B cell (primary cell): ENCODE data around the gene CABLES2. TPM values are rescaled to one million over a fixed set of nuclear protein-coding genes. Genes with fewer than 3 reads are reported as not detected.

Experiments used
- ATAC-seq: fragments of 200-7000 bp; cut with Tn5 transposase; one replicate; pipeline ENCODE4 v1.10.0; 2021; ENCODE audit warnings: low read depth, mild to moderate bottlenecking, moderate number of reproducible peaks, moderate library complexity
- CTCF ChIA-PET: fragments of 350-600 bp; sonication (Branson Sonifier 250); formaldehyde crosslinking; loops from one replicate; lab custom pipeline; 2021; ENCODE audit warnings: antibody characterized with exemption, inconsistent platforms; lab: Charles Lee
- POLR2A ChIA-PET: fragments of 350-600 bp; sonication (Branson Sonifier 250); formaldehyde crosslinking; loops from one replicate; lab custom pipeline; 2021; ENCODE audit warnings: antibody characterized with exemption; lab: Charles Lee
- DNase-seq: peaks from one replicate; pipeline ENCODE4 v3.0.0; 2013
- H2AFZ ChIP-seq: 2 replicates; pipeline ENCODE4 v1.6.1; 2012; ENCODE audit warnings: mild to moderate bottlenecking, low read depth, low read length; ENCODE audit not compliant: insufficient read depth, poor library complexity, severe bottlenecking
- H3K27ac ChIP-seq, 2 donors: 1 replicate in 1 of 2; 2 replicates in 1 of 2; pipeline ENCODE4 v1.5.1; 2012 to 2013; ENCODE audit warnings: low read length in 2 of 2, mild to moderate bottlenecking in 2 of 2, moderate library complexity in 1 of 2
- H3K27me3 ChIP-seq, 4 experiments: fragments of 200-600 bp in 1 of 4; sonication (generic) in 1 of 4; replicated peaks in 1 of 4; 1 replicate in 2 of 4; 2 replicates in 2 of 4; pipeline versions ENCODE4 v1.6.1 to v1.7.0; 2013 to 2016; ENCODE audit warnings: low read length in 3 of 4, mild to moderate bottlenecking in 2 of 4, mixed read lengths in 1 of 4, moderate library complexity in 1 of 4; ENCODE audit not compliant: insufficient read depth in 4 of 4, control insufficient read depth in 3 of 4; ENCODE audit errors: control extremely low read depth in 1 of 4
- H3K36me3 ChIP-seq, 2 experiments: replicated peaks in 1 of 2; 1 replicate in 1 of 2; 2 replicates in 1 of 2; pipeline versions ENCODE4 v1.6.1 to v1.7.1; 2013; ENCODE audit warnings: low read length in 1 of 2; ENCODE audit not compliant: insufficient read depth in 2 of 2, control insufficient read depth in 1 of 2; ENCODE audit errors: control extremely low read depth in 1 of 2, extremely low read depth in 1 of 2
- H3K4me1 ChIP-seq, 2 donors: fragments of 200-600 bp in 1 of 2; sonication (generic) in 1 of 2; 1 replicate in 1 of 2; 2 replicates in 1 of 2; pipeline versions ENCODE4 v1.5.1 to v1.6.1; 2013 to 2017; ENCODE audit warnings: low read length in 2 of 2; ENCODE audit not compliant: control insufficient read depth in 2 of 2, insufficient read depth in 2 of 2
- H3K4me2 ChIP-seq: replicated peaks from 2 replicates; pipeline ENCODE3; 2012; ENCODE audit warnings: mild to moderate bottlenecking, low read depth, low read length; ENCODE audit not compliant: poor library complexity, severe bottlenecking
- H3K4me3 ChIP-seq, 5 experiments: fragments of 200-600 bp in 1 of 5; sonication (generic) in 1 of 5; 1 replicate in 3 of 5; 2 replicates in 2 of 5; pipeline versions ENCODE4 v1.5.1 to v1.7.0; 2011 to 2016; ENCODE audit warnings: low read length in 4 of 5, mild to moderate bottlenecking in 4 of 5, low read depth in 2 of 5, control low read depth in 1 of 5, moderate library complexity in 1 of 5; ENCODE audit not compliant: insufficient read depth in 1 of 5; ENCODE audit errors: control extremely low read depth in 1 of 5, extremely low read depth in 1 of 5
- H3K79me2 ChIP-seq: fragments of 200-600 bp; sonication (generic); one replicate; pipeline ENCODE4 v1.6.0; 2016; ENCODE audit warnings: low read length; ENCODE audit not compliant: control insufficient read depth, insufficient read depth
- H3K9ac ChIP-seq: fragments of 200-600 bp; sonication (generic); 2 replicates; pipeline ENCODE4 v1.6.1; 2017; ENCODE audit warnings: mild to moderate bottlenecking, low read length, moderate library complexity
- H3K9me3 ChIP-seq, 3 donors: one replicate each; pipeline versions ENCODE4 v1.6.1 to v1.7.1; 2013; ENCODE audit warnings: low read length in 2 of 3; ENCODE audit not compliant: control insufficient read depth in 2 of 3, insufficient read depth in 1 of 3; ENCODE audit errors: control extremely low read depth in 1 of 3
- H4K20me1 ChIP-seq: 2 replicates; pipeline ENCODE4 v1.6.0; 2012; ENCODE audit warnings: mild to moderate bottlenecking, low read length; ENCODE audit not compliant: insufficient read depth, control insufficient read depth, poor library complexity, severe bottlenecking
- H3K27ac Mint-ChIP-seq: one replicate; pipeline ENCODE4 v1.8.0; 2021; ENCODE audit warnings: mixed read lengths
- H3K27me3 Mint-ChIP-seq: one replicate; pipeline ENCODE4 v1.8.0; 2021; ENCODE audit warnings: mixed read lengths
- H3K4me1 Mint-ChIP-seq: one replicate; pipeline ENCODE4 v1.8.0; 2021; ENCODE audit warnings: mixed read lengths
- H3K4me3 Mint-ChIP-seq: one replicate; pipeline ENCODE4 v1.8.0; 2021; ENCODE audit warnings: mixed read lengths
- H3K9me3 Mint-ChIP-seq: one replicate; pipeline ENCODE4 v1.8.0; 2022; ENCODE audit warnings: mixed read lengths; ENCODE audit not compliant: insufficient read depth
- CTCF ChIP-seq: fragments of 200-600 bp; IDR thresholded peaks from one replicate; pipeline ENCODE4 v1.8.0; 2022; ENCODE audit warnings: antibody characterized with exemption, mild to moderate bottlenecking
- EZH2 ChIP-seq: IDR thresholded peaks from 2 replicates; pipeline ENCODE4 v1.6.1; 2012; ENCODE audit warnings: borderline replicate concordance, low read depth, mild to moderate bottlenecking, moderate library complexity, low read length; ENCODE audit not compliant: insufficient read depth, poor library complexity, severe bottlenecking
- WGBS: methylation state at CpG from one replicate; pipeline ENCODE4 v1.1.5; 2013; ENCODE audit warnings: missing lambda C conversion rate; ENCODE audit not compliant: insufficient coverage; 5-methylcytosine and 5-hydroxymethylcytosine counted together
- intact Hi-C: fragments of 100-400 bp; cut with micrococcal nuclease; formaldehyde crosslinking; loops from one replicate; pipeline ENCODE4 v1.10.0; 2022
- polyA plus RNA-seq: library from polyadenylated mRNA; depleted of rRNA; stranded (reverse); fragments of >200 nt; gene quantifications from 2 replicates; pipeline ENCODE4 v1.2.3, GENCODE V29; 2012
- total RNA-seq, 2 donors: library from RNA; stranded (reverse); fragments of 120-200 nt in 1 of 2; gene quantifications; 1 replicate in 1 of 2; 2 replicates in 1 of 2; pipeline versions ENCODE4 v1.2.3 to v1.2.4, GENCODE V29; 2013 to 2022

The CABLES2 gene
- total and polyA plus RNA-seq, 2 donors (not counting 1 experiment from before 2014, with no cell fraction given), result 4.8 to 8.2 TPM

GRCh38 chr20:62448038-62448437 lies 41.0 kb upstream of the CABLES2 start:
- DNase-seq, result no peak
- no peak for ATAC-seq
- intact Hi-C loops, result no loop called here
- TF ChIP-seq CTCF, result no peak
- no peak for TF ChIP-seq EZH2
- ChIA-PET POLR2A (no interaction called here), CTCF (no interaction called here)
- Mint-ChIP-seq H3K27me3 (peaks cover 14% of the 10 kb centered on the region), H3K4me3 (no peak overlapping the region), H3K4me1 (no peaks in the 10 kb centered on the region), H3K27ac (no peak overlapping the region), H3K9me3 (no peaks in the 10 kb centered on the region)
- Histone ChIP-seq H3K9me3 (no peaks in the 10 kb centered on the region), H3K79me2 (no peaks in the 10 kb centered on the region), H3K36me3 (no peaks in the 10 kb centered on the region), H3K4me2 (no peak overlapping the region), H3K4me1 (no peaks in the 10 kb centered on the region), H3K4me3 (no peak overlapping the region), H3K27me3 (no peaks in the 10 kb centered on the region), H2AFZ (no peak overlapping the region), H4K20me1 (no peaks in the 10 kb centered on the region), H3K27ac (no peak overlapping the region), H3K9ac (no peak overlapping the region)
- WGBS, result 68% methylated on average over 10 of the region's 10 CpGs

- 91% methylated on average over 44 of the region's 44 CpGs for WGBS
- no peaks in the 10 kb centered on the region for H3K4me1 ChIP-seq
- H3K4me3 Mint-ChIP-seq, result no peak overlapping the region
- H3K9me3 Mint-ChIP-seq, result no peaks in the 10 kb centered on the region
- H3K4me1 Mint-ChIP-seq, result no peaks in the 10 kb centered on the region
- H3K27ac Mint-ChIP-seq, result no peak overlapping the region
- H3K4me2 ChIP-seq, result no peak overlapping the region
- no peaks in the 10 kb centered on the region for H3K79me2 ChIP-seq
- no peaks in the 10 kb centered on the region for H3K9me3 ChIP-seq
- H4K20me1 ChIP-seq, result no peaks in the 10 kb centered on the region
- intact Hi-C loops, result no loop called here
- H3K4me3 ChIP-seq, result no peak overlapping the region
- no peak overlapping the region for H2AFZ ChIP-seq
- H3K27ac ChIP-seq, result no peak overlapping the region
- ChIA-PET POLR2A (no interaction called here), CTCF (no interaction called here)
- H3K27me3 ChIP-seq, result no peaks in the 10 kb centered on the region
- no peak overlapping the region for H3K9ac ChIP-seq
- H3K36me3 ChIP-seq, result no peaks in the 10 kb centered on the region
- peaks cover 19% of the 10 kb centered on the region for H3K27me3 Mint-ChIP-seq
- TF ChIP-seq CTCF (no peak), EZH2 (no peak)
- ATAC-seq, result no peak
- DNase-seq, result no peak
Observed at GRCh38 chr20:62446888-62447869, 40.1 kb upstream of the CABLES2 start.
